Head of caudate nucleus (tissue), 42 donors: ENCODE measurements around the gene BICDL1.
"Not testable (repeated sequence)": the region's sequence is repeated elsewhere in the genome, so short reads cannot be mapped to it uniquely, and the experiment has no call there.

Experiments
- DNase-seq, 42 donors: peaks; one replicate each; pipeline versions ENCODE4 v3.0.0 to v3.0.0-alpha.2; 2020 to 2021; ENCODE audit warnings: mixed read lengths in 7 of 42
- intact Hi-C: fragments of 100-400 bp; cut with DNase I; formaldehyde crosslinking; loops from one replicate; pipeline ENCODE4 v1.15.0; 2022

BICDL1 gene

GRCh38 chr12:120041386-120042231, 52.6 kb downstream of the BICDL1 start:
- intact Hi-C loops: no loop called here
- peak in 30 of 42 donors; percentile 7 to 84 (median 36) for DNase-seq

- DNase-seq, intact Hi-C loops: not testable (repeated sequence)
Measured at GRCh38 chr12:120045367-120045766, 56.3 kb downstream of the BICDL1 start.

- intact Hi-C loops: no loop called here
- no peak for DNase-seq
Measured at GRCh38 chr12:120047072-120047471, 58.0 kb downstream of the BICDL1 start.

GRCh38 chr12:120048263-120048662, 59.2 kb downstream of the BICDL1 start:
- no peak for DNase-seq
- intact Hi-C loops: no loop called here

GRCh38 chr12:120049426-120049825, 60.4 kb downstream of the BICDL1 start:
- no peak for DNase-seq
- intact Hi-C loops: no loop called here

GRCh38 chr12:120051535-120051934, 62.5 kb downstream of the BICDL1 start:
- DNase-seq: no peak
- intact Hi-C loops: no loop called here

- DNase-seq: no peak
- intact Hi-C loops: no loop called here
Measured at GRCh38 chr12:120054293-120054692, 65.3 kb downstream of the BICDL1 start.

GRCh38 chr12:120055231-120056000, 66.4 kb downstream of the BICDL1 start:
- intact Hi-C loops: no loop called here
- no peak for DNase-seq

GRCh38 chr12:120056739-120057138, 67.7 kb downstream of the BICDL1 start:
- DNase-seq: no peak
- intact Hi-C loops: no loop called here

GRCh38 chr12:120060196-120060595, 71.2 kb downstream of the BICDL1 start:
- no peak for DNase-seq
- intact Hi-C loops: no loop called here

GRCh38 chr12:120060717-120061116, 71.7 kb downstream of the BICDL1 start:
- DNase-seq: no peak
- intact Hi-C loops: no loop called here

- no peak for DNase-seq
- intact Hi-C loops: no loop called here
Measured at GRCh38 chr12:120061575-120062214, 72.7 kb downstream of the BICDL1 start.

GRCh38 chr12:120062976-120063579, 74.0 kb downstream of the BICDL1 start:
- DNase-seq: no peak
- intact Hi-C loops: no loop called here

GRCh38 chr12:120064054-120064940, 75.3 kb downstream of the BICDL1 start:
- intact Hi-C loops: no loop called here
- DNase-seq: no peak

- intact Hi-C loops: no loop called here
- no peak for DNase-seq
Measured at GRCh38 chr12:120065472-120065871, 76.4 kb downstream of the BICDL1 start.

GRCh38 chr12:120066341-120066740, 77.3 kb downstream of the BICDL1 start:
- intact Hi-C loops: no loop called here
- no peak for DNase-seq

GRCh38 chr12:120067084-120067869, 78.2 kb downstream of the BICDL1 start:
- intact Hi-C loops: no loop called here
- no peak for DNase-seq

GRCh38 chr12:120067901-120068300, 78.9 kb downstream of the BICDL1 start:
- intact Hi-C loops: no loop called here
- DNase-seq: no peak
